NCI-H2029 (cell line): ENCODE data around the gene HBG1.

Experiments used
- DNase-seq: peaks from one replicate; lab custom pipeline; 2025; lab: John Stamatoyannopoulos, UW

Gene HBG1

GRCh38 chr11:5246772-5247471 is 2.7 kb downstream of the HBG1 start:
- no peak for DNase-seq

DNA sequence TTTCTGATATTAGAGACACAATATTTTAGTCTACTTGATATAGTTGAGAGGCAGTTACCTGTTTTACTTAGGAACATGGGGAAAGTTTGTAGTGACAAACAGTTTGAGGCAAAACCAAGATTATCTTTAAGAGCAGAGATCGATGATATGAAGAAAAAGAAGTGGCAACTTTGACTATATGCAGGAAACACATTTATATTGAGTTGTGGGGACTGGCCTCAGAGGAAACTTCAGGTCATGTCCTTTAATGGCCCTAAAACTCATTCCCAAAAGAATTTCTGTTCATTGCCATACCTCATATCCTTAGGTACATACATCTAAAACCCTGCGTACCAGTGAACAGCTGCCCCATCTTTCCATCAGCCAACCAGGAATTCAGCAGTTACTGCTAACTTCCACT is 4.5 kb downstream of the HBG1 start:
- DNase-seq, result no peak

GRCh38 chr11:5243816-5244180 is 5.9 kb downstream of the HBG1 start:
- no peak for DNase-seq

DNA sequence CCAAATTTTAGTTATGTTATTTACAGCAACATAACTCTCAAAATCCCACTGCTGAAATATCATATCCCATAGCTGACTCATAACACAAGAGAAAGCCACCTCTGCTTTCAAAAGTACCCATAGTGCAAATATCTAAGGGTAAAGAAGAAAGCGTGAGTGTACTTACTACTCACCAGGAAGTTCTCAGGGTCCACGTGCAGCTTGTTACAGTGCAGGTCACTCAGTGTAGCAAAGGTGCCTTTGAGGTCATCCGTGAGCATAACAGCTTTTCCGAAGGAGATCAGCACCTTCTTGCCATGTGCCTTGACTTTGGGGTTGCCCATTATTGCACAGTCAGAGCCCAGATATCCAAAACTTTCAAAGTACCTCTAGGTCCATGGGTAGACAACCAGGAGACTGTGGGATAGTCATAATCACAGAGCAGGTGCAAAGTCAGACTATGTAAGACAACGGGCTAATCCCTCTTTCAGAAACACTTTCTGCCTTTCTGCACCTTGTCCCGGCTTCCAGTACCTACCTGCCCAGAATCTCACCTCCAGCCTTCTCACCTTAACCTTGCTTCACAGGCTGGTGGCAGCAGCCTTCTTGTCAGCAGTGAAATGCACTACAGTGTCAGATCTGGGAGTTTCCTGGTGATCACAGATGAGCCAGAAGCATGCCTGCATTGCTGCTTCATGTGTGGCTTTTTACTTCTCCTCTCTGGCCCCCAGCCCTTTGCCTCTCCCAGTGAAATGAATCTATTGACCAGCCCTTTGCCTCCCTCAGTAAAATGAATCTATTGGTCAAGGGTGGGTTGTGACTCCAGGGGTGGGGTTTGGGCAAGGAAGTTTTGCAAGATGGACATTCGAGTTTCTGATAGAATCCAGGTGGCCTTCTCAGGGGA is 6.5 kb downstream of the HBG1 start:
- no peak for DNase-seq

DNA sequence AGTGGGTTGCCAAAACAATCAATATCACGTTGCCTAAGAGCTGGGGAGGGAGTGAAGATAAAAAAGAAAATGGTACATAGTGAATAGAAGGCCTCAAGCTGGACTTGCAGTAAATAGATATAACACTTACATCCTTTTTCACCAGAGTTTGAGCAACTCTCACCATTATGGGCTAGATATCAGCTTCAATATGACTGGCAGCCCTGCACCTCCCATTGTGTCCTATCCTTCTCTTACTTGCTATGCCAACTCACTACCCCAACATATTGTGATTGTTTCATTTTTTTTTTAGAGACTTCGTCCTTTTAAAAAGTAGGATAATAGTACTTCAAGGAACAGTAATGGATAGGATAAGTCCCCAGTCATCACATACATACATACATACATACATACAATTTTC is 7.4 kb downstream of the HBG1 start:
- no peak for DNase-seq

DNA sequence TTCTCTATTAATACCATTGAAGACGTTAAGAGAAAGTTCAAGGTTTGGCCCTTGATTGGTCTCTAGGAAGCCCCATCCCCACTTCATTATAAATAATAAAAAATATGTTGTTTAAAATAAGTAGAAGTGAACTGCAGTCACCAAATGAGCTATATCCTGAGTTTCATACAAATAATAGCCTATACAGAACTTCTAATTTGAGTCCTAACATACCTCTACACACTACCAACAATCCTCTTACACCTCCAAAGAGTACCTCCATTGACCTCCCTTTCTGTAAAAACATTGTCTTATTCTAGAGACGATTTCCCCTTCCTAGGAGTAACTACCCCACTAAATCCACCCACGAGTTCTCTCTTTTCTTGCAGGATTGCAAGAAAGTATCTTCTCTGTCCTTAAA is 8.2 kb downstream of the HBG1 start:
- no peak for DNase-seq

GRCh38 chr11:5240458-5240857 is 9.2 kb downstream of the HBG1 start:
- no peak for DNase-seq

DNA sequence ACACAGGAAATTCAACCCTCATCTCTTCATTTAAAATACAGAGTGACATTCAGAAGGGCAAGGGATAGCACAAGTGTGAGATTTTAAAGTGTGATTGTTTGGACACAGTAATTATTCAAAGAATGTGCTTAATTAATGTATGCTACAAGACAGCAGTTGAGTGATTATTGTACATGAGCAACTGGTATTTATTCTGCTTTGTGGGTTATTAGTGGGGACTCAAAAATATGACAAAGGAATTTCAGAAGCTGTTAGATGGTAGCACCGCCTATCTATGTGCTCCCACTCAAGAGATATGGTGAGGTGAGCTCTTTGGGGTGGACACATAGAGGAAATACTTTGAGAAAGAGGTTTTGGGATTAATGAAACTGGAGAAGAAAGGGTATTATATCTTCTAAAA is 9.6 kb downstream of the HBG1 start:
- DNase-seq, result no peak

- DNase-seq, result no peak
Measured at GRCh38 chr11:5239046-5239445, 10.6 kb downstream of the HBG1 start.

GRCh38 chr11:5238486-5238885 is 11.2 kb downstream of the HBG1 start:
- DNase-seq, result no peak

DNA sequence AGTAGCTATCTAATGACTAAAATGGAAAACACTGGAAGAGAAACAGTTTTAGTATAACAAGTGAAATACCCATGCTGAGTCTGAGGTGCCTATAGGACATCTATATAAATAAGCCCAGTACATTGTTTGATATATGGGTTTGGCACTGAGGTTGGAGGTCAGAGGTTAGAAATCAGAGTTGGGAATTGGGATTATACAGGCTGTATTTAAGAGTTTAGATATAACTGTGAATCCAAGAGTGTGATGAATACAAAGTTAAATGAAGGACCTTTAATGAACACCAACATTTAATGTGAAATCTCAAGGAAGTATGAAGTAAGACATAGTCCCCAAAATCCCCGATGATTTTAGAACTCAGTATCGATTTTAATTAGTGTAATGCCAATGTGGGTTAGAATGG is 12.2 kb downstream of the HBG1 start:
- no peak for DNase-seq

DNA sequence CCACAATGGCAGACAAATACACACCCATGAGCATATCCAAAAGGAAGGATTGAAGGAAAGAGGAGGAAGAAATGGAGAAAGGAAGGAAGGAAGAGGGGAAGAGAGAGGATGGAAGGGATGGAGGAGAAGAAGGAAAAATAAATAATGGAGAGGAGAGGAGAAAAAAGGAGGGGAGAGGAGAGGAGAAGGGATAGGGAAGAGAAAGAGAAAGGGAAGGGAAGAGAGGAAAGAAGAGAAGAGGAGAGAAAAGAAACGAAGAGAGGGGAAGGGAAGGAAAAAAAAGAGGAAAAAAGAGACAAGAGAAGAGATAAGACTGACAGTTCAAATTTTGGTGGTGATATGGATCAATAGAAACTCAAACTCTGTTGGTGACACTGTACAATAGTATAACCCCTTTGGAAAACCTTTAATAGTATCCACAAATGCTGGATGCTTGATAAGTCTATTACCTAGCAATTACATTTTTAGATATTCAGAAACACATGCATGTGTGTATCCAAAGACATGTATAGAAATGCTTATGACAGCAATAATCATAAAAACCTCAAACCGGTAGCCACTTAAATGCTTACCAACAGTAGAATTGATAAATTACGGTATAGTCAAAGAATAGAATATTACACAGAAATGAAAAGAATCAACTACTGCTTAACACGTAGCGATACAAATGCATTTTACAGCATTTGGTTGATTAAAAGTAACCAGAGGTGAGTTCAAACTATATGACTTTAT is 14.1 kb downstream of the HBG1 start:
- no peak for DNase-seq

- no peak for DNase-seq
Measured at GRCh38 chr11:5234381-5234834, 15.2 kb downstream of the HBG1 start, which contains the start of gene HBD. HBD (minus strand) TSS chr11:5234483; CDS start chr11:5234433, 50 bp downstream.

DNA sequence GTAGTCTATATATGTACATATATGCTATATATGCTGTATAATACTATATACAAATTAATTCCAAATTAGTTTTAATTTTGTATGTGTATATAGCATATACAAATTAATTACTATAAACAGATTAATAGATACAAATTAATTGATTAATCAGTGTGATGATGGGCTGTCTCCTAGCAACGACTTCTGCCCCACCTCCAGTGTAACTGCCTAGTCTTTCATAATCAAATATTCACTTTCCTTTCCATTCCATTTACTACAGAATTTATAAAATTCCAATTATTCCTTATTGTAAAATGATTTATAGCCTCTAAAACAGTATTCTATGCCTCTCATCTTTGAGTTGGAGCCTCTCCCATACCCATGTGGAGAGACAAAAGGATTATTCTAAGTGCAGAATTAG is 16.4 kb downstream of the HBG1 start:
- no peak for DNase-seq

DNA sequence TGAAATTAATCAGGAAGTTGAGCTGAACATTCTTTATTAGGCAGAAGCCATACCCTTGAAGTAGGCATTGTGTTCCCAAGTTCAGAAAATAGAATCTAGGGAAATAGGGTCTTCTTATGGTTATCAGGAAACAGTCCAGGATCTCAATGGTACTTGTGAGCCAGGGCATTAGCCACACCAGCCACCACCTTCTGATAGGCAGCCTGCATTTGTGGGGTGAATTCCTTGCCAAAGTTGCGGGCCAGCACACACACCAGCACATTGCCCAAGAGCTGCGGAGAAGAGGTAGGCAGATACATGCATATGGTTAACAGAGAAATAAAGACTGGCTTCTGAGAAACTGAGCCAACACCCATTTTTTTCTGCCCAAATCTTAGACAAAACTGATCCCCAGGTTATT is 16.8 kb downstream of the HBG1 start:
- no peak for DNase-seq

DNA sequence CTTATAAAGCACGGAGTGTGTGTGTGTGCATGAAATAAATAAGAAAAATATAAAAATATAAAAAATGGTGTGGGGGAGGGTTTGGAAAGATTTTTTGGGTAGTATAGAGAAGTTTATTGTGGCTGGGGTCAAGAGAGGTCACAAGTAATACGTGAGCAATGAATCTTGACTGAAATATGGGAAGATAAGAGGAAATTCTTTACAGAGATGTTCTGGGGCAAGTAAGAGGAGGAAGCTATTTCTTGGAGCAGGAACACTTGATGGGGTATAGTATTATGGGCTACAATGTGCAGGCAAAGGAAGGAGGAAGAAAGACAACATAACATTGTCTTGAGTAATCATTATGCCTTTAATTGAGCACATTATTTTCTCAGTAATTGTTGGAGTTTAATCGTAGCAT is 17.5 kb downstream of the HBG1 start:
- no peak for DNase-seq

DNA sequence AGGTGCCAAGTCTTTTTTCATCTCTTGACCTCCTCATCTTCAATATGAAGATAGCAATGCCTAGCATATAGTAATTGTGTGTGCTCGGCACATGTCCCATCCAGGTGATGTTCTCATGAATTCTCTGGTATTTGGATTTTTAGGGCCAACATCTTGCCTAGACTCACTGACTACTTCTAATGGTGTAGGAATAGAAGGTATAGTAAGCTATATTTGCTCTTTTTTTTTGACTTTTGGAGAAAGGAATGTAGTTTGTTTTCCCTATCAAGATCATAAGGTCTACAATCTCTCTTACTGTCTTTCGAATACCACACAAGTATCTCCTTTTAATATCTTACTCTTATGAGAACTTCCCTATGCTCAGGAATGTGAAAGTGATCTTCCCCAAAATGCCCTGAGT is 18.5 kb downstream of the HBG1 start:
- DNase-seq, result no peak

GRCh38 chr11:5230266-5230665 is 19.4 kb downstream of the HBG1 start:
- no peak for DNase-seq

GRCh38 chr11:5229796-5230195 is 19.9 kb downstream of the HBG1 start:
- no peak for DNase-seq

GRCh38 chr11:5229356-5229755 is 20.3 kb downstream of the HBG1 start:
- DNase-seq, result no peak

GRCh38 chr11:5228124-5228523 is 21.5 kb downstream of the HBG1 start:
- DNase-seq, result no peak

DNA sequence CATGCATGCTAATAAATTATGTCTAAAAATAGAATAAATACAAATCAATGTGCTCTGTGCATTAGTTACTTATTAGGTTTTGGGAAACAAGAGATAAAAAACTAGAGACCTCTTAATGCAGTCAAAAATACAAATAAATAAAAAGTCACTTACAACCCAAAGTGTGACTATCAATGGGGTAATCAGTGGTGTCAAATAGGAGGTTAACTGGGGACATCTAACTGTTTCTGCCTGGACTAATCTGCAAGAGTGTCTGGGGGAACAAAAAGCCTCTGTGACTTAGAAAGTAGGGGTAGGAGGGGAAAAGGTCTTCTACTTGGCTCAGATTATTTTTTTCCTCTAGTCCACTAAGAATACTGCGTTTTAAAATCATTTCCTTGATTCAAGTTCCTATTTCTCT is 22.0 kb downstream of the HBG1 start:
- DNase-seq, result no peak
